Measurements from ENCODE around the gene MYRF.

Gene MYRF

GRCh38 chr11:61806785-61807184 lies 54.3 kb downstream of the MYRF start:
- no peak for DNase-seq (ENCODE audit: low read depth in 2 of 2)
- TF ChIP-seq CTCF (IDR thresholded peaks at IDR 0.05; ENCODE audit: low read depth, low read length), result no peak
- H3K4me3 ChIP-seq (replicated peaks in 1 of 2; ENCODE audit: low read depth in 2 of 2, low read length in 2 of 2), result no peak overlapping the region

- no peak overlapping the region for H3K4me3 ChIP-seq (replicated peaks in 1 of 2; ENCODE audit: low read depth in 2 of 2, low read length in 2 of 2)
- no peak for TF ChIP-seq CTCF (IDR thresholded peaks at IDR 0.05; ENCODE audit: low read depth, low read length)
- no peak for DNase-seq (ENCODE audit: low read depth in 2 of 2)
These were observed 58.3 kb downstream of the MYRF start for GRCh38 chr11:61810671-61811175.

- H3K4me3 ChIP-seq (replicated peaks in 1 of 2; ENCODE audit: low read depth in 2 of 2, low read length in 2 of 2), result no peak overlapping the region
- TF ChIP-seq CTCF (IDR thresholded peaks at IDR 0.05; ENCODE audit: low read depth, low read length), result no peak
- DNase-seq (ENCODE audit: low read depth in 2 of 2), result no peak
These were observed 59.4 kb downstream of the MYRF start for GRCh38 chr11:61811831-61812230.

GRCh38 chr11:61812736-61813411 lies 60.4 kb downstream of the MYRF start:
- H3K4me3 ChIP-seq (replicated peaks in 1 of 2; ENCODE audit: low read depth in 2 of 2, low read length in 2 of 2), result no peak overlapping the region
- no peak for DNase-seq (ENCODE audit: low read depth in 2 of 2)
- TF ChIP-seq CTCF (IDR thresholded peaks at IDR 0.05; ENCODE audit: low read depth, low read length), result no peak

GRCh38 chr11:61814247-61814957 lies 62.0 kb downstream of the MYRF start:
- H3K4me3 ChIP-seq (replicated peaks in 1 of 2; ENCODE audit: low read depth in 2 of 2, low read length in 2 of 2), result peak overlapping the region; percentile 34 to 87
- no peak for TF ChIP-seq CTCF (IDR thresholded peaks at IDR 0.05; ENCODE audit: low read depth, low read length)
- peak; percentile 40 to 67 for DNase-seq (ENCODE audit: low read depth in 2 of 2)

- peak; percentile 97 to 99 for DNase-seq (ENCODE audit: low read depth in 2 of 2)
- no peak for TF ChIP-seq CTCF (IDR thresholded peaks at IDR 0.05; ENCODE audit: low read depth, low read length)
These were observed 62.7 kb downstream of the MYRF start for GRCh38 chr11:61814958-61815789.

More at GRCh38 chr11:61814958-61815789, 62.7 kb downstream of the MYRF start:
- H3K4me3 ChIP-seq (replicated peaks in 1 of 2; ENCODE audit: low read depth in 2 of 2, low read length in 2 of 2), result peak overlapping the region; percentile 84 to 87
